Tongue (tissue), 2 donors: ENCODE measurements around the gene TENT4B. TPM values are rescaled to one million over a fixed set of nuclear protein-coding genes. Genes with fewer than 3 reads are reported as not detected.
A peak's percentile ranks its signal among the peaks of the same experiment; 100 is the strongest.

Experiments used
- DNase-seq: peaks from one replicate; pipeline ENCODE4 v3.0.0-alpha.2; 2015
- total RNA-seq: library from RNA; depleted of rRNA; stranded (reverse); fragments of >200 nt; gene quantifications from one replicate; pipeline ENCODE4 v1.2.3, GENCODE V29; 2014

Gene TENT4B
- total RNA-seq, 1 donor from 2014 or later, result 10.3 TPM

GRCh38 chr16:50257876-50258275, 104.8 kb downstream of the TENT4B start:
- DNase-seq, result no peak

DNA sequence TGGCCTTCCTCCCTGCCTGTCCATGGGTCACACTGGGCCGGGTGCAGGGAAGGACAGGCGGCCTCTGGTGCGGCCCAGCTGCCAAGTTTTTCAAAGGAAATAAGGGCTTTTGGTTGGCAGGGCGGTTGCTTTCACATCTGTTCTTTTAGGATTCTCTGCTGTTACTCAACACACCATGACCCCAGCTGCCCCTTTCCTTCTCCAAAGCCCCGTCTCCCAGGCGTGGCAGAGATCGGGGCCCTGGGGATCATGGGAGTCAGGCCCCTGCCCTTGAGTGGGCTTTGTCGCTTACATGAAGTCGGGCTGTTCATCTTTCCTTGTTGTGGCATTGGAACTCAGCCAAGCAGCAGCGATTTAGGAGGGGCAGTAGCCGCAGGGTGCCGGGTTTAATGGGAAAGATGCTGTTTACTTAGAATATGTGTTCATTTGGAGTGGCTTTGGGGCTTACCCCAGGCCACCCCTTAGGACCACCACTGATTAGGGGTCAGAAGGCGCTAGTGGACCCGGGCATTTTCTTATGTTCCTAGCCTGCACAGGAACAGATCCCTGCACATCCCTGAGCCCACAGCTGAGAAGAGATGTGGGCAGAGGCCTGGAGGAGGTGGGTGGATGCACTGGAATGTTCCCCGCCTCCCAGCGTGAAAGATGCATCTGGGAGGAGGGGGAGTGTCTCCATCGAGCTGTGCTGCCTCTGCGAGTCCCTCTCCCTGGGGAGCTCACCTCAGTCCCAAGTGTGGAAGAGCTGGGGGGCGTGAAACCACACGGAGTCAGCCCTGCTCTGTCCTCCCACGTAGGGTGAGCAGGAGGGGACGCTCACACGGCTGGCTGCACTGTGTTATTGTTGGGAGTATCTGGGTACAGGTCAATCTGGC, 106.5 kb downstream of the TENT4B start:
- peak; percentile 92 for DNase-seq

DNA sequence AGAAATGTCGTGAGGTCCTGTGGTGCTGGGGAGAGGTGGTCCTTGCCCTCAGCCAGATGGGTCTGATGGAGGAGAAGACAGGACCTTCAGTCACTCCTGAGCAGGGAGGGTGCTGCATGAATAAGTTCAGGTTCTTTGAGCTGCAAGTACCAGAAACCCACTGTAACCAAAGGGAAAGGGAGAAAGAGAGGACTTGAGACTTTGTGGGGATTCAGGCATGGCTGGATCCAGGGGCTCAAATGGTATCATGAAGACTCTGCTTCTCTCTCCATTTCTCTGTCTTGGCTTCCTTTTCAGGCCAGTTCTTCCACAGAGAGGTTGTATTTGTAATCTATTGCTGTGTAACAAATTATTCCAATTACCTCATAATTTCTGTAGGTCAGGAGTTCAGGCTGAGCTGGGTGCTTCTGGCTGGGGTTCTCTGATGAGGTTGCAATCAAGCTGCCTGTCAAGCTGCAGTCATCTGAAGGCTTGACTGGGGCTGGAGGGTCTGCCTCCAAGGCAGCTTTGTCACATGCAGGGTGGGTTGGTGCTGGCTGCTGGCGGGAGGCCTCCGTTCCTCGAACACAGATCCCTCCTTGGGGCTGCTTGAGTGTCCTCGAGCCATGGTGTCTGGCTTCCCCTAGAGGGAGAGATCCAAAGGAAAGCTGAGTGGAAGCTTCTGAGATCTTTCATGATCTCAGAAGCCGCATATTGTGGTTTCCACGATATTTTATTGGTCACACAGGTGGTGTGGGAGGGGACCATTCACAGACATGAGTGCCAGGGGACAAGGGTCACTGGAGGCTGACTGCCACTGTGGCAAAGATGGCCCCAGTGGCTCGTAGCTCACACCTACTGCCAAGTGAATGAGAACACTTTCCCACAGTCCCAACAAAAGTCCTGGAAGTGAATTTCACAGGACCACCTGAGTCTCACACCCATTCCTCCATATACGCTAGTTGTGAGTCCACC, 107.4 kb downstream of the TENT4B start:
- no peak for DNase-seq

DNA sequence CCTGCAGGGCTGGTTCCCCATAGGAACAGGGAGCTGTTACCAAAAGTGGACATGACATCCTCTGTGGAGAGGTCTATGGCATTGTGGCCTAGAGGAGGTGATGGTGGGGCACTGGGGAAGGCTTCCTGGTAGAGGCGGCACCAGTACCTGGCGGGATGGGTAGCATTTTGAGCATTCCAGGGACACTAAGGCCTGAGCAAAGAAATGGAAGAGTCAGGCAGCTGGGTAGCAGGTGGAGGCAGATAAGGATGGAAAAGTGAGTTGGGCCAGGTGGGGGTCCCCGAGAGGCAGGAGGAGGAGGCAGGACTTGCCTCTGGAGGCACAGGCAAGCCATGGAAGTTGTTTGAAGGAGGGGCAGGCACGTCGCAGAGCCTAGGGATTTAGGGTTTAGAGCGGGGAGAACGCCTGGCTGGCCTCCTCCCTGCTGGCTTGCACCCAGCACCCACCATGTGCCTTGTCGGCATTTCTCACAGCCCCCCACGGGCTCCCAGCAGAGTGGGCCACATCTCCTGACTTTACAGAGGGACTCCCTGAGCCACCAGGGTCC, 108.1 kb downstream of the TENT4B start:
- no peak for DNase-seq

GRCh38 chr16:50261707-50262235, 108.7 kb downstream of the TENT4B start:
- no peak for DNase-seq

GRCh38 chr16:50263060-50263909, 110.2 kb downstream of the TENT4B start:
- no peak for DNase-seq

DNA sequence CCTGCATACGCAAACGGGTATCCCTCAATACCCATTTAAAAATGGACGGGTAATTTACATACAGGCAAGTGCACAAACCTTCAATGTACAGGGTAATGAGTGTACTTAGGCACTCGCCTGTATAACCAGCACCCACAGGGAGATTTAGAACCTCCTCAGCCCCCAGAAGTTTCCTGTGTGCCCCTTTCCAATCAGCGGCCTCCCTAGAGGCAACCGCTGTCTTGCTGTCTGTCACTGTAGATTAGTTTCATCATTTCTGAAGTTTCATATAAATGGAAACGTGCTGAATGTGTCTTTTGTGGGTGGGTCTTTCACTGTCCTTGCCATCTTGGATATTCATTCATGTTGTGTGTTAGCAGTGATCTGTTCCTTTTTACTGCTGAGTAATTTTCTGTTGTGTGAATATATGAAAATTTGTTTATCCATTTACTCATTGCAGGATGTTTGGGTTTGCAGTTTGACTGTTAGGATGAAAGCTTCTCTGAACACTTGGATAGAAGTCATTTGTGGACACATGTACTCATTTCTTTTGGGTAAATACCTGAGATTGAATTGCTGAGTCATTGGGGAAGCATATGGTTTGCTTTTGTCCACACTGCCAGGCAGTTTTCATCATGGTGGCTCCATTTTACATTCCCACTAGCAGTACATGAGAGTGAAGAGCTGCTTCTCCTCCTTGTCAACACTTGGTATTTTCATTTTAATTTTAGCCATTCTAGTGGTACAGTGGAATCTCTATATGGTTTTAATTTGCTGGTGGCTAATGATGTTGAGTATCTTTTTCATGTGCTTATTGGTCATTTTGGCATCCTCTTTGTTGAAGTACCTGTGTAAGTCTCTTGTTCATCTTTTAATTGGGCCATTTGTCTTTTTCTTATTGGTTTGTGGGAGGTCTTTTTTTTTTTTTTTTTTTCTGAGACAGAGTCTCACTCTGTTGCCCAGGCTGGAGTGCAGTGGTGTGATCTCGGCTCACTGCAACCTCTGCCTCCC, 111.1 kb downstream of the TENT4B start:
- no peak for DNase-seq

DNA sequence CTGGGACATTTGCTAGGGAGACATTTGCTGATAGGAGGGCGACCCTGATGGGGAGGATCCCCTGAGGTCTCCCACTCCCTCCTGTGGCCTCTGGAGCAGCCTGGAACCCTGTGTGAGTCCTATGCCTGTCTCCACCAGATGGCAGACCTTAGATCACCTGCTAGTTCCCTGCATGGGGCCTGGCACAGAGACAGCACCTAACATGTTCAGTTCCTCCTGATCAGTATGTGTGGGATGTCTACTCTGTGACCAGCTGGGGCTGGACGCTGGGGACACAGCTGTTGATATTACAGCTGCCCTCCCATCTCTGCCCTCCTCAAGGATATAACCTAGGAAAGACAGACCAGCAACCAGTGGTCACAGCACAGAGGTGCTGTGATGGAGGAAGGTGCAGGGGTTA, 112.2 kb downstream of the TENT4B start:
- DNase-seq, result no peak

- DNase-seq, result no peak
Measured at GRCh38 chr16:50265716-50266336, 112.7 kb downstream of the TENT4B start.

DNA sequence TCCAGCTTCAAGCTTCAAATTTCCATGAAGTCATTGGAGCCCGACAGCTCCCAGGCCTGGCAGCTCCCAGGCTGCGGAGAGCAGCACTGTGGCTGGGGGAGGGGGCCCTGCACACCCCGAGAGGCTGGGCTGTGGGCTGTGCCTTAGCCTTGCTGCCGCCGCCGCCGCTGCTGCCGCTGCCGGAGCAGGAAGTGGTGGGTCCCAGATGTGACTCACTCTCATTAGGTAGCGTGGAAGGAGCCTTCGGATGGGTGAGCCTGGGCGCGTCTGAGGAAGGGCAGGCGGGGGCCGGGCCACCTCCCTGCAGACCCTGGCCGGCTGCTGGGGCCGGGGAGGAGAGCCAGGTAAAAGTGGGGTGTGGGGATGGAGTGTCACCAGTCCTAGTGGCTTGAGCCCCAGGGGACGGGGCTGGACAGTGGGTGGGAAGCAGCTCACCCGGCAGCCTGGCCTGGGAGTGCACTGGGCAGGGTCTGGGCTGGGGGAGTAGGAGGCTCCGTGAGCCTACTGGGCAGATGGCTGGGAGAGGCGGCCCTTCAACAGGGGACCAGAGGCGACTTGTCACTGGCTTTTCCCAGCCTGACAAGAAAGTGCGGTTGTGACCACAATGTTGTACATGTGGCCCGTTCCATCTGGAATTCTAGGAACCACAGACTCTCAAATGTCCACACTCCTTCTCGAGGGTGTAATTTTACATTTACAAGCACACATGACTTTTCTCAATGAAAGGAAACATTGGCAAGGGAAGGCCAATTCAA, 113.4 kb downstream of the TENT4B start, which contains the start of gene ADCY7:
Gene ADCY7 (plus strand): TSS at position 215 of the 755 bp plus-strand sequence. CDS start 21,629 bp downstream, outside the sequence.
- peak; percentile 72 for DNase-seq

DNA sequence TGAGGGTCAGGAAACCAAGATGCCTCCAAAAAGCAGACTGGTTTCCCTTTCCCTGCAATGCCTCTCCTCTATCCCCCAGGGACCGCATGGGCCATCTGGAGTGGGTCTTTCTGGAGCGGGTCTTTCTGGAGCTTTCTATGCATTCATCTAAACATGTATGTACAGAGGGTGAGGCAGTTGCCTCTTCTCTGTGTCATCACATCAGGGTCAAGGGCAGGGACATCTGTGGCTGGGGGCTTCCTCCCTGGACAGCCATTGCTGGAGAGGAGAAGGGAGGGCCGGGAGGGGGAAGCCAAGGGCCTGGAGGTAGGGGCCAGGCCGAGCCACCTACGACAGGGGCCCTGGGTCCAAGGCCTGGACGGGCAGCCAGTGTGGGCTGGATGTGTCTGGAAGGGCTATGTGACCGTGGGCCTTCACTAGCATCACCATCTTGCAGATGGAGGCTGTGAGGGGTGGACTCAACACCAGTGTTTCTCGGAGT, 114.1 kb downstream of the TENT4B start:
- DNase-seq, result no peak

GRCh38 chr16:50267651-50268050, 114.5 kb downstream of the TENT4B start:
- no peak for DNase-seq

- peak; percentile 31 for DNase-seq
Measured at GRCh38 chr16:50268352-50268751, 115.2 kb downstream of the TENT4B start.

GRCh38 chr16:50269061-50269705, 116.1 kb downstream of the TENT4B start:
- no peak for DNase-seq

- DNase-seq, result no peak
Measured at GRCh38 chr16:50269769-50270509, 116.8 kb downstream of the TENT4B start.

DNA sequence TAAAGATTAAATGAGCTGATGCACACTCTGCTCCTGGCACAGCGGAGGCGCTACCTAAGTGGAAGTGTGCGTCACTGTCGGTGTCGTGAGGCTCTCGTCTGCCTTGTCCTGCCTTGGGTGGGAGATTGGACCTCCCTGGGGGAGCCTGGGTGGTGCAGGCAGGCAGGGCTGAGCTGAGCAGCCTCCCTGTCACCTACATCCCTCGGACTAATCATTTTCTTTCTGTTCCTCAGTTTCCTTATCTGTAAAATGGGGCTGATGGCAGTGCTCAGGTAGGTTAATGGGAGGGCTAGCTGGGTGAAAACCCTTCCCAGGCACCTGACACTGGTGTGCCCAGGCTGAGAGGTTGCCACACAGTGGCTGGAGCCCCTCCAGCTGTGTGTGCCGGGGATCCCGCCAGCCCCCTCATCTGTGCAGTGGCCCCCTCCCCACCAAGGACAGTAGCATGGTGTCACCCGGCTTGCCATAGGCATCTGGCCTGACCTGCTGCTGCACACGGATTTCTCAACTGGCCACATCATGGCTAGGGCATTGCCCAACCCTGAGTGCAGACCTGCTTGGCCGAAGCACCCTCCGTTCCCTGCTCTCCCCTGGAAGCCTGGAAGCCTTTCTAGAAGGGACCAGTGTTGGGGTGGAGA, 117.5 kb downstream of the TENT4B start:
- no peak for DNase-seq
